ENCODE measurements around the gene TMEM178A.

DNA sequence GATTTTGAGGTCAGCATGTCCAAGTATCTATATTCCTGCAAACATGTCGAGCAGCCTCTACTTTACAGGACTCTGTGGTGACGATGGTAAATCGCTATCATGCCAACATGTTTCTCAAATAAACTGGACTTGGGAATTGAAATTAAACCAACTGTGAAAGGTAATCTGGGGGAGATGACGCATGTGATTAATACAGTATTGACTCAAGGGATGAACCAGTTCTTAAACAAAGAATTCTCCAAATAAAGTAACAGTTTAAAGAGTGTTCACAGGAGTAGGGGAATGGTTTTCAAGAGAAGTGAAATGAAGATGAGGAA lies 59.1 kb downstream of the TMEM178A start:
- TF ChIP-seq CHD1 (IDR thresholded peaks at IDR 0.05; ENCODE audit: low read depth, low read length) = no peak
- no peak for TF ChIP-seq POLR2A (IDR thresholded peaks at IDR 0.05; ENCODE audit: low read depth, low read length)
- TF ChIP-seq, protein P1, sequence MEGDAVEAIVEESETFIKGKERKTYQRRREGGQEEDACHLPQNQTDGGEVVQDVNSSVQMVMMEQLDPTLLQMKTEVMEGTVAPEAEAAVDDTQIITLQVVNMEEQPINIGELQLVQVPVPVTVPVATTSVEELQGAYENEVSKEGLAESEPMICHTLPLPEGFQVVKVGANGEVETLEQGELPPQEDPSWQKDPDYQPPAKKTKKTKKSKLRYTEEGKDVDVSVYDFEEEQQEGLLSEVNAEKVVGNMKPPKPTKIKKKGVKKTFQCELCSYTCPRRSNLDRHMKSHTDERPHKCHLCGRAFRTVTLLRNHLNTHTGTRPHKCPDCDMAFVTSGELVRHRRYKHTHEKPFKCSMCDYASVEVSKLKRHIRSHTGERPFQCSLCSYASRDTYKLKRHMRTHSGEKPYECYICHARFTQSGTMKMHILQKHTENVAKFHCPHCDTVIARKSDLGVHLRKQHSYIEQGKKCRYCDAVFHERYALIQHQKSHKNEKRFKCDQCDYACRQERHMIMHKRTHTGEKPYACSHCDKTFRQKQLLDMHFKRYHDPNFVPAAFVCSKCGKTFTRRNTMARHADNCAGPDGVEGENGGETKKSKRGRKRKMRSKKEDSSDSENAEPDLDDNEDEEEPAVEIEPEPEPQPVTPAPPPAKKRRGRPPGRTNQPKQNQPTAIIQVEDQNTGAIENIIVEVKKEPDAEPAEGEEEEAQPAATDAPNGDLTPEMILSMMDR (conservative IDR thresholded peaks at IDR 0.05; ENCODE audit: low read depth, low read length) = no peak
- TF ChIP-seq CEBPB (IDR thresholded peaks at IDR 0.05; ENCODE audit: low read depth, low read length) = no peak
- TF ChIP-seq MAFK (IDR thresholded peaks at IDR 0.05; ENCODE audit: low read depth, low read length) = no peak
- TF ChIP-seq RFX5 (IDR thresholded peaks at IDR 0.05; ENCODE audit: low read depth, low read length) = no peak
- TF ChIP-seq RAD21 (IDR thresholded peaks at IDR 0.05; ENCODE audit: low read length) = no peak
- TF ChIP-seq, protein P2, sequence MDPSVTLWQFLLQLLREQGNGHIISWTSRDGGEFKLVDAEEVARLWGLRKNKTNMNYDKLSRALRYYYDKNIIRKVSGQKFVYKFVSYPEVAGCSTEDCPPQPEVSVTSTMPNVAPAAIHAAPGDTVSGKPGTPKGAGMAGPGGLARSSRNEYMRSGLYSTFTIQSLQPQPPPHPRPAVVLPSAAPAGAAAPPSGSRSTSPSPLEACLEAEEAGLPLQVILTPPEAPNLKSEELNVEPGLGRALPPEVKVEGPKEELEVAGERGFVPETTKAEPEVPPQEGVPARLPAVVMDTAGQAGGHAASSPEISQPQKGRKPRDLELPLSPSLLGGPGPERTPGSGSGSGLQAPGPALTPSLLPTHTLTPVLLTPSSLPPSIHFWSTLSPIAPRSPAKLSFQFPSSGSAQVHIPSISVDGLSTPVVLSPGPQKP (IDR thresholded peaks at IDR 0.05; ENCODE audit: borderline replicate concordance, low read depth, low read length) = no peak
- TF ChIP-seq MAZ (IDR thresholded peaks at IDR 0.05; ENCODE audit: borderline replicate concordance, low read depth, low read length) = no peak
- no peak for TF ChIP-seq FOS (IDR thresholded peaks at IDR 0.05; ENCODE audit: low read depth, low read length)
- no peak for TF ChIP-seq BHLHE40 (IDR thresholded peaks at IDR 0.05; ENCODE audit: low read depth, low read length)
- TF ChIP-seq RCOR1 (IDR thresholded peaks at IDR 0.05; ENCODE audit: insufficient replicate concordance, low read length) = no peak
- TF ChIP-seq, protein P3, sequence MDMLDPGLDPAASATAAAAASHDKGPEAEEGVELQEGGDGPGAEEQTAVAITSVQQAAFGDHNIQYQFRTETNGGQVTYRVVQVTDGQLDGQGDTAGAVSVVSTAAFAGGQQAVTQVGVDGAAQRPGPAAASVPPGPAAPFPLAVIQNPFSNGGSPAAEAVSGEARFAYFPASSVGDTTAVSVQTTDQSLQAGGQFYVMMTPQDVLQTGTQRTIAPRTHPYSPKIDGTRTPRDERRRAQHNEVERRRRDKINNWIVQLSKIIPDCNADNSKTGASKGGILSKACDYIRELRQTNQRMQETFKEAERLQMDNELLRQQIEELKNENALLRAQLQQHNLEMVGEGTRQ (IDR thresholded peaks at IDR 0.05; ENCODE audit: low read depth, low read length) = no peak
- no peak for TF ChIP-seq NFE2L2 (IDR thresholded peaks at IDR 0.05; ENCODE audit: low read depth, low read length)

All from IMR-90 (cell line).